B cell (primary cell): ENCODE measurements around the gene ZNF57. TPM values are rescaled to one million over a fixed set of nuclear protein-coding genes. Genes with fewer than 3 reads are reported as not detected.

Source experiments
- ATAC-seq: fragments of 200-7000 bp; cut with Tn5 transposase; one replicate; pipeline ENCODE4 v1.10.0; 2021; ENCODE audit warnings: low read depth, mild to moderate bottlenecking, moderate number of reproducible peaks, moderate library complexity
- CTCF ChIA-PET: fragments of 350-600 bp; sonication (Branson Sonifier 250); formaldehyde crosslinking; loops from one replicate; lab custom pipeline; 2021; ENCODE audit warnings: antibody characterized with exemption, inconsistent platforms; lab: Charles Lee
- POLR2A ChIA-PET: fragments of 350-600 bp; sonication (Branson Sonifier 250); formaldehyde crosslinking; loops from one replicate; lab custom pipeline; 2021; ENCODE audit warnings: antibody characterized with exemption; lab: Charles Lee
- DNase-seq: peaks from one replicate; pipeline ENCODE4 v3.0.0; 2013
- H2AFZ ChIP-seq: 2 replicates; pipeline ENCODE4 v1.6.1; 2012; ENCODE audit warnings: mild to moderate bottlenecking, low read depth, low read length; ENCODE audit not compliant: insufficient read depth, poor library complexity, severe bottlenecking
- H3K27ac ChIP-seq, 2 donors: 1 replicate in 1 of 2; 2 replicates in 1 of 2; pipeline ENCODE4 v1.5.1; 2012 to 2013; ENCODE audit warnings: low read length in 2 of 2, mild to moderate bottlenecking in 2 of 2, moderate library complexity in 1 of 2
- H3K27me3 ChIP-seq, 4 experiments: fragments of 200-600 bp in 1 of 4; sonication (generic) in 1 of 4; replicated peaks in 1 of 4; 1 replicate in 2 of 4; 2 replicates in 2 of 4; pipeline versions ENCODE4 v1.6.1 to v1.7.0; 2013 to 2016; ENCODE audit warnings: low read length in 3 of 4, mild to moderate bottlenecking in 2 of 4, mixed read lengths in 1 of 4, moderate library complexity in 1 of 4; ENCODE audit not compliant: insufficient read depth in 4 of 4, control insufficient read depth in 3 of 4; ENCODE audit errors: control extremely low read depth in 1 of 4
- H3K36me3 ChIP-seq, 2 experiments: replicated peaks in 1 of 2; 1 replicate in 1 of 2; 2 replicates in 1 of 2; pipeline versions ENCODE4 v1.6.1 to v1.7.1; 2013; ENCODE audit warnings: low read length in 1 of 2; ENCODE audit not compliant: insufficient read depth in 2 of 2, control insufficient read depth in 1 of 2; ENCODE audit errors: control extremely low read depth in 1 of 2, extremely low read depth in 1 of 2
- H3K4me1 ChIP-seq, 2 donors: fragments of 200-600 bp in 1 of 2; sonication (generic) in 1 of 2; 1 replicate in 1 of 2; 2 replicates in 1 of 2; pipeline versions ENCODE4 v1.5.1 to v1.6.1; 2013 to 2017; ENCODE audit warnings: low read length in 2 of 2; ENCODE audit not compliant: control insufficient read depth in 2 of 2, insufficient read depth in 2 of 2
- H3K4me2 ChIP-seq: replicated peaks from 2 replicates; pipeline ENCODE3; 2012; ENCODE audit warnings: mild to moderate bottlenecking, low read depth, low read length; ENCODE audit not compliant: poor library complexity, severe bottlenecking
- H3K4me3 ChIP-seq, 5 experiments: fragments of 200-600 bp in 1 of 5; sonication (generic) in 1 of 5; 1 replicate in 3 of 5; 2 replicates in 2 of 5; pipeline versions ENCODE4 v1.5.1 to v1.7.0; 2011 to 2016; ENCODE audit warnings: low read length in 4 of 5, mild to moderate bottlenecking in 4 of 5, low read depth in 2 of 5, control low read depth in 1 of 5, moderate library complexity in 1 of 5; ENCODE audit not compliant: insufficient read depth in 1 of 5; ENCODE audit errors: control extremely low read depth in 1 of 5, extremely low read depth in 1 of 5
- H3K79me2 ChIP-seq: fragments of 200-600 bp; sonication (generic); one replicate; pipeline ENCODE4 v1.6.0; 2016; ENCODE audit warnings: low read length; ENCODE audit not compliant: control insufficient read depth, insufficient read depth
- H3K9ac ChIP-seq: fragments of 200-600 bp; sonication (generic); 2 replicates; pipeline ENCODE4 v1.6.1; 2017; ENCODE audit warnings: mild to moderate bottlenecking, low read length, moderate library complexity
- H3K9me3 ChIP-seq, 3 donors: one replicate each; pipeline versions ENCODE4 v1.6.1 to v1.7.1; 2013; ENCODE audit warnings: low read length in 2 of 3; ENCODE audit not compliant: control insufficient read depth in 2 of 3, insufficient read depth in 1 of 3; ENCODE audit errors: control extremely low read depth in 1 of 3
- H4K20me1 ChIP-seq: 2 replicates; pipeline ENCODE4 v1.6.0; 2012; ENCODE audit warnings: mild to moderate bottlenecking, low read length; ENCODE audit not compliant: insufficient read depth, control insufficient read depth, poor library complexity, severe bottlenecking
- H3K27ac Mint-ChIP-seq: one replicate; pipeline ENCODE4 v1.8.0; 2021; ENCODE audit warnings: mixed read lengths
- H3K27me3 Mint-ChIP-seq: one replicate; pipeline ENCODE4 v1.8.0; 2021; ENCODE audit warnings: mixed read lengths
- H3K4me1 Mint-ChIP-seq: one replicate; pipeline ENCODE4 v1.8.0; 2021; ENCODE audit warnings: mixed read lengths
- H3K4me3 Mint-ChIP-seq: one replicate; pipeline ENCODE4 v1.8.0; 2021; ENCODE audit warnings: mixed read lengths
- H3K9me3 Mint-ChIP-seq: one replicate; pipeline ENCODE4 v1.8.0; 2022; ENCODE audit warnings: mixed read lengths; ENCODE audit not compliant: insufficient read depth
- EZH2 ChIP-seq: IDR thresholded peaks from 2 replicates; pipeline ENCODE4 v1.6.1; 2012; ENCODE audit warnings: borderline replicate concordance, low read depth, mild to moderate bottlenecking, moderate library complexity, low read length; ENCODE audit not compliant: insufficient read depth, poor library complexity, severe bottlenecking
- WGBS: methylation state at CpG from one replicate; pipeline ENCODE4 v1.1.5; 2013; ENCODE audit warnings: missing lambda C conversion rate; ENCODE audit not compliant: insufficient coverage; 5-methylcytosine and 5-hydroxymethylcytosine counted together
- intact Hi-C: fragments of 100-400 bp; cut with micrococcal nuclease; formaldehyde crosslinking; loops from one replicate; pipeline ENCODE4 v1.10.0; 2022
- polyA plus RNA-seq: library from polyadenylated mRNA; depleted of rRNA; stranded (reverse); fragments of >200 nt; gene quantifications from 2 replicates; pipeline ENCODE4 v1.2.3, GENCODE V29; 2012
- total RNA-seq, 2 donors: library from RNA; stranded (reverse); fragments of 120-200 nt in 1 of 2; gene quantifications; 1 replicate in 1 of 2; 2 replicates in 1 of 2; pipeline versions ENCODE4 v1.2.3 to v1.2.4, GENCODE V29; 2013 to 2022
- TF ChIP-seq, protein P1 (sequence below): fragments of 200-600 bp; IDR thresholded peaks from one replicate; pipeline ENCODE4 v1.8.0; 2022; ENCODE audit warnings: antibody characterized with exemption, mild to moderate bottlenecking

The ZNF57 gene
- total and polyA plus RNA-seq, 2 donors (not counting 1 experiment from before 2014, with no cell fraction given) = 1.4 to 3.4 TPM

DNA sequence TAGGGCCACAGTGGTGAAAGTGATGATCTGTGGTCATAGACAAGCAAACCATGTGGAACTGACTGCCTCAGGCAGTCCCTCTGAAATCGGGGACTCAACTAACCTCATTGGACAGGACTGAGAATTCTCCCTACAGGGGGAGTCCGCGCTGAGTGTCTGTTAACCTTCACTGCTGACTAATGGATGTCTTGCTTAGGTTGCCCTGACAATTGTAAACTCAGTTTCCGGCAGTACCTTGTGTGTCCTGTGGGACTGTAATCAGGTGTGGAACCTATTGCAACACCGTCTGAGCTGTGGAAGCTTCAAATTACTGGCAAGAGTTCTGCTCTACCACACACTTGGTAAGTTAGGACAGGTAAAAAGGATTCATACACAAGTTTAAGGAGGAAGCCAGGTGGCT, 22.3 kb downstream of the ZNF57 start:
- Histone ChIP-seq H3K4me3 (no peak overlapping the region), H4K20me1 (no peaks in the 10 kb centered on the region), H3K27me3 (no peaks in the 10 kb centered on the region), H3K79me2 (no peaks in the 10 kb centered on the region), H3K9me3 (peaks cover 0 to 2% (median 0%) of the 10 kb centered on the region in 3 donors), H2AFZ (no peak overlapping the region), H3K36me3 (peaks cover 2 to 3% of the 10 kb centered on the region in 2 experiments), H3K27ac (no peak overlapping the region), H3K4me2 (no peak overlapping the region), H3K9ac (no peak overlapping the region), H3K4me1 (no peaks in the 10 kb centered on the region)
- Mint-ChIP-seq H3K4me3 (no peak overlapping the region), H3K9me3 (no peaks in the 10 kb centered on the region), H3K27ac (no peak overlapping the region), H3K4me1 (no peaks in the 10 kb centered on the region), H3K27me3 (no peaks in the 10 kb centered on the region)
- no peak for TF ChIP-seq EZH2
- TF ChIP-seq, protein P1, sequence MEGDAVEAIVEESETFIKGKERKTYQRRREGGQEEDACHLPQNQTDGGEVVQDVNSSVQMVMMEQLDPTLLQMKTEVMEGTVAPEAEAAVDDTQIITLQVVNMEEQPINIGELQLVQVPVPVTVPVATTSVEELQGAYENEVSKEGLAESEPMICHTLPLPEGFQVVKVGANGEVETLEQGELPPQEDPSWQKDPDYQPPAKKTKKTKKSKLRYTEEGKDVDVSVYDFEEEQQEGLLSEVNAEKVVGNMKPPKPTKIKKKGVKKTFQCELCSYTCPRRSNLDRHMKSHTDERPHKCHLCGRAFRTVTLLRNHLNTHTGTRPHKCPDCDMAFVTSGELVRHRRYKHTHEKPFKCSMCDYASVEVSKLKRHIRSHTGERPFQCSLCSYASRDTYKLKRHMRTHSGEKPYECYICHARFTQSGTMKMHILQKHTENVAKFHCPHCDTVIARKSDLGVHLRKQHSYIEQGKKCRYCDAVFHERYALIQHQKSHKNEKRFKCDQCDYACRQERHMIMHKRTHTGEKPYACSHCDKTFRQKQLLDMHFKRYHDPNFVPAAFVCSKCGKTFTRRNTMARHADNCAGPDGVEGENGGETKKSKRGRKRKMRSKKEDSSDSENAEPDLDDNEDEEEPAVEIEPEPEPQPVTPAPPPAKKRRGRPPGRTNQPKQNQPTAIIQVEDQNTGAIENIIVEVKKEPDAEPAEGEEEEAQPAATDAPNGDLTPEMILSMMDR = no peak
- DNase-seq = no peak
- POLR2A ChIA-PET = no interaction called here
- CTCF ChIA-PET = no interaction called here
- WGBS = 94% methylated on average over 4 of the region's 5 CpGs
- ATAC-seq = no peak
- intact Hi-C loops = no loop called here

- ATAC-seq = no peak
- no peaks in the 10 kb centered on the region for H3K9me3 Mint-ChIP-seq
- ChIA-PET POLR2A (no interaction called here), CTCF (no interaction called here)
- H2AFZ ChIP-seq = no peak overlapping the region
- H3K27ac Mint-ChIP-seq = no peak overlapping the region
- no peak overlapping the region for H3K4me3 Mint-ChIP-seq
- no peak overlapping the region for H3K4me3 ChIP-seq
- H3K27me3 ChIP-seq = no peaks in the 10 kb centered on the region
- H3K36me3 ChIP-seq = peaks cover 0 to 2% of the 10 kb centered on the region in 2 experiments
- H3K4me1 Mint-ChIP-seq = no peaks in the 10 kb centered on the region
- H3K9me3 ChIP-seq = no peaks in the 10 kb centered on the region
- TF ChIP-seq, protein P1 = no peak
- no peak for TF ChIP-seq EZH2
- no peak for DNase-seq
- WGBS = 100% methylated on average over 3 of the region's 4 CpGs
- no peaks in the 10 kb centered on the region for H3K27me3 Mint-ChIP-seq
- H3K9ac ChIP-seq = no peak overlapping the region
- H4K20me1 ChIP-seq = no peaks in the 10 kb centered on the region
- no peak overlapping the region for H3K4me2 ChIP-seq
- H3K79me2 ChIP-seq = no peaks in the 10 kb centered on the region
- no peaks in the 10 kb centered on the region for H3K4me1 ChIP-seq
- intact Hi-C loops = no loop called here
- H3K27ac ChIP-seq = no peak overlapping the region
Measured at GRCh38 chr19:2923510-2923909, 22.8 kb downstream of the ZNF57 start.
